HG03108 (cell line): ENCODE results near the gene TSPYL4.
"Not testable (repeated sequence)": the region's sequence is repeated elsewhere in the genome, so short reads cannot be mapped to it uniquely, and the experiment has no call there.

Experiments used
- ATAC-seq: cut with Tn5 transposase; IDR thresholded peaks from one replicate; pipeline ENCODE4 v1.9.1; 2021; ENCODE audit warnings: moderate library complexity; ENCODE audit not compliant: unreplicated experiment

Gene TSPYL4

DNA sequence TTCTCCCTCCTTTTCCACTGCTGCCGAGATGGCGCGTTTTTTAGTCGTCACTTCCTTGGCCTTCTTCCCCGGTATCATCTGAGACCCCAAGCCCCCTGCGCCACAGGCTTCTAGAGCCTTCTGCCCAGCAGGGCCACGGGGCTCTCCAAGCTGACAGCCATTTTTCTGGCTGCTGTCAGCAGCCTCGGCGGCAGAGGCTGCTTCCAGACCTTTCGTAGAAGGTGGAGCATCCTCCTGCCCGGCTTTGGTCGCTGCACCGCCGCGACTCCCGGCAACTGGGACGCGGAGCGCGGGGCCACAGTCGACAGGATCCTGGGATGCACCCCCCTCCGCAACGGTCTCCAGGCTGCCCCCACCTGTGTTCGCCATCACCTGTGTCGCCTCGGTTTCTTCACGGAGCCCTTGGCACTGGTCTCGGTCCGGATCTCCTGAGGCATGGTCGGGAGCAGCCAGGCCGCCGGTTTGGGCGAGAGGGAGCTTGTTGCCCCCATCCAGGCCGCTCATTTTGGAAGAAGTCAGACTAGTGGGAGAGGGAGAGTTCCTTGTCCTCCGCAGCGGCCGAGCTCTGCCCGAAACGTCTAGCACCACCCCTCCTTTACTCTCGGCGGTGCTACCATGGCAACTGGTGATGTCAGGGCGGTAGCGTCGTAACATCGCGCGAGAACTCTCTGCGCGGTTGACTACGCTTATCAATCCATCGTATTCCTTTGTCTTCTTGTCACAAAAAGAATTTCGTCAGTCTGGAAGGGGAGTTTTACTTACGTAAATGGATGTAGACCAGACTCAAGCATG lies at the start of gene TSPYL4:
TSS of gene TSPYL4 (minus strand) at position 571 of the 792 bp plus-strand sequence. CDS start at position 504, 67 bp downstream.
- ATAC-seq = peak; percentile 98

DNA sequence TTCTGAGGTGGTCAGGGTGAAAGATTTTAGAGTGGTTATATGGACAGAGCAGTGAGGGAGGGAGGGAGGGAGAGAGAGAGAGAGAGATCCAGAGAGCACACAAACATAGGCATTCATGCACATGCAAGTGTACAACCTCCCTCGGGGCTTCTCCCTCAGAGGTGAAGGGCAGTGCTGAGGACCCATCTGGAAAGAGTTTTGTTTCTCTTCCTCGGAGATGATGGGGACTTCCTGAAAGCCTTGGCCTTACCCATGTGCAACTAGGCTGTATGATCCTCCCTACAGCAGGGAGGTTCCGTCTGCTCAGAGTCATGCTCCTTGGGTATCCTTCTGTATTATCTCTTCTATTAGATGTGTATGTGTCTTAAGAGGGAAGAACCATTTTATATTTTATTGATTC lies 47.2 kb upstream of the TSPYL4 start:
- no peak for ATAC-seq

DNA sequence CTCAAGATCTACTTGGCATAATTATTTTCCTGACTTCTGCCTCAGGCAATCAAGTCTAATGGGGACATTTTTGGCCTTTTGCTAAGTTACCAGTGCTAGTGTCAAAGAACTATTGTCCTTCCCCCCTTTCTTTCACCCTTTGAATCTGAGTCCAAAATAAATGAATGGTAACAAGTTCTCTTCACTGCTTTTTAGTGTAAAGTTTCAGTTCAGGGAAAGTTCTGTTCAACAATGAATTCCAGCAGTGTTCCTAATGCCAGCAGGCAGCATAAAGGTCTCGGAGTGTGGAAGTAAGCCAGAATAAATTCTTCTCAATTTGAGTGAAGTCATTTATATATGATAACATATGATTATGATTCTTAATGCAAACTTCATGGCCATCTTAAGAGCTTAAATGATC lies 46.7 kb upstream of the TSPYL4 start:
- ATAC-seq = no peak

DNA sequence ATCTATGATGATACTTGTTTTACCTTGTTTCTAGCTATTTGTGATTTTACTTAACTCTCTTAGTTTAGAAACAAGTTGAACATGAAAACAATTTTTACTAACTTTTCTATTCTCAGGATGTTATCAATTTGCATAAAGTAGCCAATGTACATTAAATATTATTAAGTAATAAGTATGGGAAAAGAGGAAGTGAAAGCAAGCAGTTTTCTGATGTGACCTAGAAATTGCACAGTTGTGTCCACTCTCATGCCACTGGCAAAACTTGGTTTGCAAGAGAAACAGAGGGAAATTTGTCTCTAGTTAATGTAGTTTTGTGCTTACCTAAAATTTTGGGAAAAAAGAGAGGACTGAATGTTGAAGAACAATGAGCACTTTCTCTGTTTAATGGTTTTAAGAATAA lies 45.1 kb upstream of the TSPYL4 start:
- ATAC-seq = peak; percentile 64

DNA sequence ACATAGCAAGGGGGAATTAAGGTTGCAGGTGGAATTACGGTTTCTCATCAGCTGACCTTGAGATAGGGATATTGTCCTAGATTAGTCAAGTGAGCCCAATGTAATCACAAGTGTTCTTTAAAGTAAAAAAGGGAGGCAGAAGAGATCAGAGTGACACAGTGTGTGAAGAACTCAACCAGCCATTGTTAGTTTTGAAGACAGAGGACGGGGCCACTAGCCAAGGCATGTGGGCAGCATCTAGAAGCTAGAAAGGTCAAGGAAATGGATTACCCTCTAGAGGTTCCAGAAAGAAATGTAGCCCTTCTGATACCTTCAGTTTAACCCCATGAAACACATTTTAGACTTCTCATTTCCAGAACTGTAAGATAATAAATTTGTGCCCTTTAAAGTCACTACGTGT lies 44.4 kb upstream of the TSPYL4 start:
- no peak for ATAC-seq

DNA sequence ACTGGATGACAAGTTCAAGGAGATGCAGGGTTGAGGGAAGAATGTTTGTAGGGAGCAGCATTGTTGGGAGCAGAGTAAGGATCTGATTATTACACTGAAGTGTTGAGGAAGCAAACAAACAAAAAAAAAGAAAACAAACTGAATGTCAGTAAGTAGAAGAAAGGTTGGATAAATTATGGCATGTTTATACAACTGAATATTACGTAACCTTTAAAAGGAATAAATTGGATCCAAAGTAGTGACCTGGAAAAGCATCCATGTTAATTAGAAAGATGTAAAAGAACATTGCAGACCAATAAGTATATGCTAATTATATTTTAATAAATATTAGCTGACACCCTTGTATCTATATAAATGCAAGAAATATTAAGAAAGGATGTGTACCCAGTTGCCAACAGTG lies 38.7 kb upstream of the TSPYL4 start:
- ATAC-seq = no peak

DNA sequence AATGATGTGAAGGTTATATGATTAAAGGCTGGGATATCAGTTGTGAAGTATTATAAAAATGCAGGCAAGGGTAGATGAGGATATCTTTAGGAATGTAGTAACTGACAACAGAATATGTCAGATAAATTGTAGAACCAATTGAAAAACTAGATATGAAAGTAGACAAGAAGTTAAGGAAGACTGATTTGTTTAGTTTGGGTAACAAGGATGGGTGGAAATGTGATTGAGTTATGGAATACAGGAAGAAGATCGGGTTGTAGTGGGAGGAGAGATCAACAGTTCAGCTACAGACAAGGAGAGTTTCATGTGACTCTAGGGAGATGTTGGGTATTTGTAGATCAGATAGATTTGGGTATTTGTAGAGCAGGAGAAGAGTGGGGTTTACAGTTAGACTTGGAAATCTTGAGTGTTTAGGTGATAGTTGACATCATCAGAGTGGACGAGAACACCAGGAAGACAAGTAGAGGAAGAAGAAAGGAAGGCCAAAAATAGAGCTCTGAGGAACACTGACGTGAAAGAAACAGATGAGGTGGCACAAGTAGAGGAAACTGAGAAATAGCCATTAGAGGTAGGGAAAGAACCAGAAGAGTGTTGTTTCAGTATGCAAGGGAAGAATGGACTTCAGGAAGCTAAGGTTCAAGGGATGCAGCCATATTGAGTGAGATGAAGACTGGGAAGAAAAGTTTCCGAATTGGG lies 38.0 kb upstream of the TSPYL4 start:
- ATAC-seq = no peak

DNA sequence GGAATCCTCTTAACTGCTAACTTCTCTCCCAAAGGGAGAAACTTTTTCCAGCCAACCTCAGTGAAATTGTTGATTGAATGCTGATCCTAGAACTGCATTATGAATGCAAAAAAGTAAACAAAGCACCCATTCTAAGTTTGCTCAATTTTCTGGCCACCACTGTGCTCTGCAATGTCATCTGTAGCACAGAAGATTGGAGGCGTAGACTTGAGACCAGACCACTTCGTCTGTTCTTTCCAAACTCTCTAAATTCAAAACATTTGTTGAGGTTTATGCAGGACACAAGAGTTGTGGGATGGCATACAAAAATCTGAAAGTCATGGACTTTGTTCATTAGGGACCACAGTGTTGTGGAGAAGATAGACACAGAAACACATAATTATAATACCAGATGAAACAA lies 36.9 kb upstream of the TSPYL4 start:
- ATAC-seq = no peak

DNA sequence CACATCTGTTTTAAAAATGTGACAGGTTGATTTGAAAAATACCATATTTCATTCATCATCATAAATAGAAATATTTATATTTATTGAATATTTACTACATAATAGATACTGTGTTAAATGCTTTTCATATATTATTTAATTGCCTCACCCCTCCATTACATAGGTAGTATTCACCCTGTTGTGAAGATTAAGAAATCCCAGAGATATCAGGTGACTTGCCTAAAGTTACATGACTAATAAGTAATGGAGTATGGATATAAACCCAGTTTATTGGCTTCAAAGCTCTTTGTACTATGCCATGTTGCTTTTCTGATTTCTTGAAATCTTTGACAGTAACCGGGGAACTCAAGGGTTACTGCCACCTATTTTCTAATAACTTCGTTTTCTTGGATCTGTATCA lies 36.0 kb upstream of the TSPYL4 start:
- ATAC-seq = no peak

DNA sequence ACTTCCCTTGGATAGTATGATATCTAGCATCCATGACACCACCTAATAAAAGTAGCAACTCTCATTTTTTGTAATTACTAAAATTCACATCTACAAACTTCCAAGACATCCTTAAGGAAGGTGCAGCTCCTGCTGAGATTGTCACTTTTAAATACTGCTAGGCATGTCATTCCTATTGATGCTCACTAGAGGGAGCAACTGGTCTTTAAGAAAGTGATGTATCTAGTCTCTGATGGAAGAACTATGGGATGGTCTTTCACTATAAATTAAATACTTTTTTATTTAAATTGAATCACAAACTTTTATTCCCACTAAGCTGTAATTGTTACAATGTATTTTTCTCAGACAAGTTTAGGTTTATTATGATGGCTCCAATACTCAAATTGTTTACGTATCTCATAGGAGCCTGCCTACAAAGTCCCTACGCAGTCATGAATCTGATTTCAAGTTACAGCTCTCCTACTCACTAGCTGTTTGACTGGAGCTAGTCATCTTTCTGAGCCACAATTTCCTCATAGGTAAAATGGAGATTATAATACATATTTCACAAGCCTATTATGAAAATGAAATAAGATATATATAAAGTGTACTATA lies 33.9 kb upstream of the TSPYL4 start:
- ATAC-seq = no peak

DNA sequence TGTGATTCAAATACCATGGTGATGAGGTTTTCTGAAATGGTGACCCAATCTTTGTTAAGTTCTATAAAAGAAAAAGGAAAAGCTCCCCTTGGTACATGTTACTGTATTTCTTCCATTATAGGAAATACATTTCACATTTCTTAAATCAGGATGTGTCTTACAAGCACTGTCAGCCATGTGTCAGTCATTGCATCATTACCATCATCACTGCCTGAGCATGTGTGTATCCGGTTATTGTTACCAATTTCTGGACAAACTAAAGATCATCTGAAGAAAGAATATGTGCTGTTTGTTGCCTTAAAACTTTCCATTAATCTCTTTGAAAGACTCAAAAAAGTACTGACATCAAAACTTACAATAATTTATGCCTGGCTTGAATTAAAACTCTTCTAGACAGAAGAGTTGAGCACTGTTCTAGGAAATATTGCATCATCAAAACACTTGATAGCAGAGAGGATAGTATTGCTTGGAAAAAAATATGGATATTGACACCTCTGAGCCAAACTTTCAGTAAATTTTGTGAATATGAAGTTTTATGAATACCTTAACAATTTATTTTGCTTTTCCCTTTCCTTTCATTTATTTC lies 33.0 kb upstream of the TSPYL4 start:
- ATAC-seq = no peak

DNA sequence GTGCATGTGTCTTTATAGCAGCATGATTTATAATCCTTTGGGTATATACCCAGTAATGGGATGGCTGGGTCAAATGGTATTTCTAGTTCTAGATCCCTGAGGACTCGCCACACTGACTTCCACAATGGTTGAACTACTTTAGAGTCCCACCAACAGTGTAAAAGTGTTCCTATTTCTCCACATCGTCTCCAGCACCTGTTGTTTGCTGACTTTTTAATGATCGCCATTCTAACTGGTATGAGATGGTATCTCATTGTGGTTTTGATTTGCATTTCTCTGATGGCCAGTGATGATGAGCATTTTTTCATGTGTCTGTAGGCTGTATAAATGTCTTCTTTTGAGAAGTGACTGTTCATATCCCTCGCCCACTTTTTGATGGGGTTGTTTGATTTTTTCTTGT lies 31.1 kb upstream of the TSPYL4 start:
- not testable (repeated sequence) for ATAC-seq

DNA sequence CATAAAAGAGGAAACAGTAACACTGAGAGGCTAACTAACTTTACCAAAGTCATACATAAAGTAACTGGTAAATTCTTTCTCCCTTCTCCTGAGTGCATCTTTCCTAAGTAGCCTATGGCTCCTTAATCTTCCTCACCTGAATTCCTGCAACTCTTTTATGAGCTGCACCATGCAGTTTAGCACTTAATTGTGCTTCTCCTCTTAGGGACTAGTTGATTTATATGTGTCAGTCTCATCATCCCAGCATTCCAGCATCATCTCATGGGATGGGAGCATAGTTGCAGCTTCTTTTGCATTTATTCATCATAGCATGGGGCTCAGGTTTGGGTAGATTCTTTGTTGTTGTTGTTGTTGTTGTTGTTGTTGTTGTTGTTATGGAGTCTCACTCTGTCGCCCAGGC lies 29.3 kb upstream of the TSPYL4 start:
- no peak for ATAC-seq

DNA sequence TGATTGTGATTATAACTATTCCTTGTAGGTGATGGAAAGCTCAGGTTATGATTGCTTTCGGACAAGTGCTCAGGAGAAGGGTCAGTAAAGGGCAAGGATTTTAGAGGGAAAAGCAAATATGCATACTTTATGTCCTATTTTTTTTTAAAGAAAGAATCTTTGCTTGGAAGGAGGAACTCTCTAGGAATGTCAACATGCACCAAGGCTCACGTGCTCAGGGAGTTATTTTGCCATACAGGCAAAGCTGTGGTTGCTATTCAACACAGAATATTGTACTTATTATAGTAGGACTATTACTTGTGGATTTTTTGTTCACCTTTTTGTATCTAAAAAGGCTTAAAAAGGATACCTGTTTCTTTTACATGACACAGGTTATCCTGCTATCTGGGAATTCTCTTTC lies 28.8 kb upstream of the TSPYL4 start:
- no peak for ATAC-seq

DNA sequence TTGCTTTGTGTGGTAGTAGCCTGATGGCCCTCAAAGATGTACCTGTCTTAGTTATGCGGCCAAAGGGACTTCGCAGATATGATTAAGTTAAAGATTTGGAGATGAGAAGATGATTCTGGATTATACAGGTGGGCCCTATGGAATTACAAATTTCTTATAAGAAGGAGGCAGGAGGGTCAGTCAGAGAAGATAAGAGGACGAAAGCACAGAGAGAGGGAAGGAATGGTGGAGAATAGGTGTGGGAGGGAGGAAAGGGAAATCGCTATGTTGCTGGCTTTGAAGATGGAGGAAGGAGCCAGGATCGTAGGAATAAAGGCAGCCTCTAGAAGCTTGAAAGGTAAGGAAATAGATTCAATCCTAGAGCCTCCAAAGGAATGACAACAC lies 27.1 kb upstream of the TSPYL4 start:
- no peak for ATAC-seq

DNA sequence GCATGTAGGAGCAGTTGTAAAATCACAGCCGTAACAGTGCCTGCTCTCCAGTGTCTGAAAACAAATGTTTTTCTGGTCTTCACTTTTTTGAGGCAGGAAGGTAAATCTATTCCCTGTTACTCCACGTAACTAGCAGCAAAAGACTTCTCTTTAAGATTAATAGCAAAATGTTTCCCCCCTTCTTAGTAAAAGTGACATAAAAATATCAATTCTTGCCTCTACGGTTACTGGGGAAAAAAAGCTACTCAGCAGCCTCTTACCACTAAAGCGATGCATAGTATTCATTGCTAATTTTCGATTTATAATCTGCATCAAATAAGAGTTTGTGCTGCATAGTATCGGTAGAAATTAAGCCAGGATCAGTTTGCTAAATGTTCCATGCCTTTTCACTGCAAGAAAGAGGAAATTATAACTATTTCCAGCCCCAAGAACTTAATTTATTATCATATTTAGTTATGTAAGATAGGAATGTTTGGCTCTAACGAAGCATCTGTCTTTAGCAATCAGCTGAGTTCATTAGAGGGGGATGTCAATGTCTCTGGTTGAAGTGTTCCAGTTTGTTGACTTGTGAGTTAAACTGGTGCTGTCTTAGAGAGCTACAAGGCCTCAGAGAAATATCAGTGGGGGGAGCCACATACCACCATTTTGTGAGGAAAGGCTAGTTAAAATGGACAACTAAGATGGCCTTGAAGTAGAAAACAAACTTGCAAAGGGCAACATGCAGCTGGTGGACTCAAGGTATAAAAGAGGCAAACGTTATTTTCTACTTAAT lies 26.5 kb upstream of the TSPYL4 start:
- ATAC-seq = no peak

DNA sequence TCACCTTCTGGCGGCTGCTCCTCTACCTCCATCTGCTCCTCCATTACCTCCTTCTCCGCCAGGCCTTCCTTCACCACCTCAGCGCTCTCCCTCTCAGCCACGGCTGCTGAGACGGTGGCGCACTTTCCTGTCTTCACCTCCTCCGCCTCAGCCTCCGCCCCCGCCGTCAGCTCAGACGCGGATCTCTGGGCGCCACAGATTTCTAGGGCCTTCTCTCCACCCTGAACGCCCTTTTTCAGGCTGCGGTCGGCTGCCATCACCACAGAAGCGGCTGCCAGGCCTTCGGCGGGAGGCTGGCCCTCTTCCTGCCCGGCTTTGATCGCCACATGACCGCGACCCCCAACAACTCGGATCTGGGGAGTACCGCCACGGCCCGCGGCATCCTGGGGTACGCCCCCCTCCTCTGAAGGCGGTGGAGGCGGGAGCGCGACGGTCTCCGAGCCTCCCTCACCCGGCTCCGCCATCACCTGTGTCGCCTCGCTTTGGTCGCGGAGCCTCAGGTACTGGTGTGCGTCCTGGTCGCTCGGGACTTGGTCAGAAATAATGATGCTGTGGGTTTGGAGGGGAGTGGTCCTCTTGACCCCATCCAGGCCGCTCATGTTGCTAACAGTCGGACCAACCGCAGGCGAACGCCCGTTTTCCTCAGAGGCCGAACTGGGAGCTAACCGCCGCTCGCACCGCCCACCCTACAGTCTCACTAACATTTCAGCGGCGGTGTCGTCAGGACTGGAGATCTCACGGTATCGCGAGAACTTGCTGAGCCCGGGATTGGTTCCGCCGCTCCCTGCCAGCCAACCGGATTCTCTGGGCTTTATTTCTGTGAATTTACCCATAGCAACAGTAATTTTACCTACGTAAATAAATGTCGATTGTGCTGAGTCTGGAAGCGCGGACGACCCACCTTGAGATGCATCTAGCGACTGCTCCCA lies 25.6 kb upstream of the TSPYL4 start, which contains the start of gene TSPYL1:
TSS of gene TSPYL1 (minus strand) at position 699 of the 929 bp plus-strand sequence. CDS start at position 599, 100 bp downstream.
- peak; percentile 96 for ATAC-seq

DNA sequence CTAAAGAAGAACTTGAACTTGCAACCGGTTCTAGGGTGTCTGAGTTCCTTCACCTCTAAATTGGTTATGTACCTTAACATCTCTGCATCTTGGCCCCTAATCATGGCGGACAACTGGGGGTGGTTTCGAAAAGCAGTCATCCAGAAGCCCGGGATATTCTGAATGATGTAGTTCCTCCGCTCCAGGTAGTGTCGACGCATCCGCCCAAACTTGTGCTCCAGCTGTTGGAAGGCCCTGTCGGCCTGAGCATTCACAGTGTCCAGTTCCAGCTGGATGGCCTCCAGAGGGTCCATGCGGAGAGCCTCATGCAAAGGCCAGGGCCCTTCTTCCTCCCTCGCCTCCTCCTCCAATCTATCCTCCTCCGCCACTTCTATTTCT lies 25.0 kb upstream of the TSPYL4 start:
- ATAC-seq = no peak

DNA sequence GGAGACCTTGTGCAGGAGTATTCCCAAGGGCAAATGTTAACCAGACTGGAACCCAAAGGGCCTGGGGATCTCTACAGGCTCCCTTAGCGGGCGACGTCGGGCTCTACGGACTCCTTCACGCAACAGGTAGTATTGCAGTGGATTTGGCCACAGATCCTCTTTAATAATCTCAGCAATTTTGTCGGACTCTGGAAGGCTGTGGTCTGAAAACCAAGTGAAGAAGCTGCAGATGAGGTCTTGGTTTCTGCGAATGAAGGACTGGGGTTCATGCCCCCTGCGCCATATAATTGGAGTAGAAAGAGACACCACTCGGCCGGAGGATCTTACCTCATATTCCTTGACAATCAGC lies 24.6 kb upstream of the TSPYL4 start:
- ATAC-seq = no peak

DNA sequence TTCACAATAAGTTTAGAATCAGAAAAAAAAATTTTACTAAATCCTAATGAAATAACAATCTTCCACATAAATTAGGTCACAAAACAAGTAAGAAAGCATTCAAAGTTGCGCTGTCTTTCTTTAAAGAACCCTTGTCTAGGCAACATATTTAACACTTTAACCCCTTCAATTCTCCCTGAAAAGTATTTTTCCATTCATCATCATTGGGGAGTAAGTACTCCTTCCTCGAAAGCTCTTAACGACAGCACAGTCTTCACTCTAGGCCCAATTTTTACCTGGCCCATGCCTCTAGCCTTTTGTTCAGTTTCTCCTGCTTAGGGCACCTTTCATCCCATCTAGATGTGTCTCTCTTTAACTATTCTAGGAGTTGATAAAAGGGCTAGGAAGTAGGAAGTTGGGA lies 23.2 kb upstream of the TSPYL4 start:
- no peak for ATAC-seq
